IMR-90 (cell line): ENCODE data around the gene PRKRIP1. TPM values are rescaled to one million over a fixed set of nuclear protein-coding genes. Genes with fewer than 3 reads are reported as not detected.

Experiments used
- ATAC-seq: fragments of 200-7000 bp; cut with Tn5 transposase; 2 replicates; pipeline ENCODE4 v1.9.1; 2020; ENCODE audit warnings: low read depth, mild to moderate bottlenecking, moderate library complexity
- BruUV-seq: library from RNA; stranded (reverse); fragments of 400-500 nt; replicated peaks from 2 replicates; lab custom pipeline; 2021; lab: Mats Ljungman, UMichigan
- CTCF ChIA-PET: fragments of 300-600 bp; formaldehyde crosslinking; extraction: SDS; loops from one replicate; lab custom pipeline; 2021; ENCODE audit warnings: antibody characterized with exemption; lab: Yijun Ruan, JAX
- POLR2A ChIA-PET: fragments of 300-600 bp; sonication (Branson Sonifier 250); formaldehyde crosslinking; loops from one replicate; lab custom pipeline; 2022; ENCODE audit warnings: antibody characterized with exemption; ENCODE audit not compliant: unreplicated experiment; lab: Charles Lee
- DNase-seq: peaks from one replicate; pipeline ENCODE4 v3.0.0; 2013
- H2AFZ ChIP-seq: replicated peaks from 2 replicates; pipeline ENCODE3; 2013; ENCODE audit warnings: low read length, mild to moderate bottlenecking; ENCODE audit not compliant: poor library complexity
- H2AK5ac ChIP-seq: 2 replicates; pipeline ENCODE4 v1.6.1; 2013; ENCODE audit warnings: low read depth, low read length, inconsistent platforms
- H2AK9ac ChIP-seq: replicated peaks from 2 replicates; pipeline ENCODE3; 2013; ENCODE audit warnings: mild to moderate bottlenecking, low read depth, low read length, moderate library complexity; ENCODE audit not compliant: poor library complexity
- H2BK120ac ChIP-seq: 2 replicates; pipeline ENCODE4 v1.6.1; 2013; ENCODE audit warnings: low read depth, low read length, inconsistent platforms
- H2BK15ac ChIP-seq: 3 replicates; pipeline ENCODE4 v1.6.1; 2013; ENCODE audit warnings: low read depth, low read length, inconsistent platforms
- H2BK20ac ChIP-seq: 2 replicates; pipeline ENCODE4 v1.6.1; 2013; ENCODE audit warnings: low read depth, mild to moderate bottlenecking, inconsistent platforms, low read length, moderate library complexity
- H2BK5ac ChIP-seq: 2 replicates; pipeline ENCODE4 v1.6.1; 2013; ENCODE audit warnings: mild to moderate bottlenecking, low read depth, low read length, inconsistent platforms; ENCODE audit not compliant: poor library complexity, severe bottlenecking
- H3K14ac ChIP-seq: replicated peaks from 2 replicates; pipeline ENCODE4 v1.6.1; 2013; ENCODE audit warnings: low read depth, low read length, inconsistent platforms
- H3K18ac ChIP-seq: 2 replicates; pipeline ENCODE4 v1.6.1; 2013; ENCODE audit warnings: low read depth, low read length, control low read depth
- H3K23ac ChIP-seq: 2 replicates; pipeline ENCODE4 v1.6.1; 2013; ENCODE audit warnings: low read depth, low read length, inconsistent platforms
- H3K27ac ChIP-seq: 2 replicates; pipeline ENCODE4 v1.5.1; 2013; ENCODE audit warnings: mild to moderate bottlenecking, control low read depth, low read length; ENCODE audit not compliant: insufficient read depth
- H3K27me3 ChIP-seq: 2 replicates; pipeline ENCODE4 v1.6.1; 2013; ENCODE audit warnings: low read length; ENCODE audit not compliant: control insufficient read depth, insufficient read depth
- H3K36me3 ChIP-seq: 2 replicates; pipeline ENCODE4 v1.6.1; 2013; ENCODE audit warnings: low read length, mixed read lengths; ENCODE audit not compliant: control insufficient read depth, insufficient read depth
- H3K4ac ChIP-seq: 2 replicates; pipeline ENCODE4 v1.6.1; 2013; ENCODE audit warnings: low read depth, low read length, inconsistent platforms
- H3K4me1 ChIP-seq: 2 replicates; pipeline ENCODE4 v1.6.1; 2013; ENCODE audit warnings: low read length, mixed read lengths; ENCODE audit not compliant: control insufficient read depth, insufficient read depth
- H3K4me2 ChIP-seq: 2 replicates; pipeline ENCODE4 v1.6.1; 2013; ENCODE audit warnings: low read depth, mild to moderate bottlenecking, control low read depth, low read length, moderate library complexity
- H3K4me3 ChIP-seq: 2 replicates; pipeline ENCODE4 v1.5.1; 2013; ENCODE audit warnings: low read depth, mild to moderate bottlenecking, control low read depth, low read length, moderate library complexity; ENCODE audit not compliant: insufficient read depth
- H3K56ac ChIP-seq: 2 replicates; pipeline ENCODE4 v1.6.1; 2013; ENCODE audit warnings: low read length, inconsistent platforms; ENCODE audit not compliant: insufficient read depth; ENCODE audit errors: extremely low read depth
- H3K79me1 ChIP-seq, 2 experiments: 2 replicates each; pipeline ENCODE4 v1.6.1; 2013; ENCODE audit warnings: low read length in 2 of 2, inconsistent platforms in 1 of 2, low read depth in 1 of 2
- H3K9ac ChIP-seq: 2 replicates; pipeline ENCODE4 v1.6.1; 2013; ENCODE audit warnings: low read depth, low read length, control low read depth
- H3K9me1 ChIP-seq: 2 replicates; pipeline ENCODE4 v1.6.1; 2013; ENCODE audit warnings: low read length, inconsistent platforms; ENCODE audit not compliant: insufficient read depth
- H3K9me3 ChIP-seq: 2 replicates; pipeline ENCODE4 v1.6.1; 2013; ENCODE audit warnings: low read length; ENCODE audit not compliant: control insufficient read depth, insufficient read depth
- H4K20me1 ChIP-seq: 2 replicates; pipeline ENCODE4 v1.6.1; 2013; ENCODE audit warnings: low read length, inconsistent platforms; ENCODE audit not compliant: insufficient read depth
- H4K5ac ChIP-seq: 2 replicates; pipeline ENCODE4 v1.6.1; 2013; ENCODE audit warnings: mild to moderate bottlenecking, low read depth, low read length, control low read depth
- H4K8ac ChIP-seq, 2 experiments: 2 replicates each; pipeline ENCODE4 v1.6.1; 2013; ENCODE audit warnings: low read depth in 2 of 2, low read length in 2 of 2, control low read depth in 1 of 2, inconsistent platforms in 1 of 2
- H4K91ac ChIP-seq: 2 replicates; pipeline ENCODE4 v1.6.1; 2013; ENCODE audit warnings: low read depth, low read length, inconsistent platforms; ENCODE audit not compliant: insufficient read depth
- BHLHE40 ChIP-seq: fragments of 150-350 bp; IDR thresholded peaks from 2 replicates; pipeline ENCODE4 v1.6.1; 2016; ENCODE audit warnings: mild to moderate bottlenecking, low read depth, low read length
- CEBPB ChIP-seq: IDR thresholded peaks from 2 replicates; pipeline ENCODE4 v1.6.1; 2012; ENCODE audit warnings: low read depth, low read length, improper control_type of control experiment
- CHD1 ChIP-seq: IDR thresholded peaks from 2 replicates; pipeline ENCODE4 v1.6.1; 2012; ENCODE audit warnings: low read depth, low read length, improper control_type of control experiment
- CTCF ChIP-seq: conservative IDR thresholded peaks from 2 replicates; pipeline ENCODE4 v1.5.1; 2012; ENCODE audit warnings: mild to moderate bottlenecking, low read depth, low read length, improper control_type of control experiment
- ELK1 ChIP-seq: fragments of 150-350 bp; IDR thresholded peaks from 2 replicates; pipeline ENCODE4 v1.6.1; 2016; ENCODE audit warnings: low read depth, mild to moderate bottlenecking, low read length, moderate library complexity, borderline replicate concordance
- FOS ChIP-seq: fragments of 150-350 bp; IDR thresholded peaks from 2 replicates; pipeline ENCODE4 v1.6.1; 2016; ENCODE audit warnings: low read depth, low read length
- MAFK ChIP-seq: IDR thresholded peaks from 2 replicates; pipeline ENCODE4 v1.6.1; 2012; ENCODE audit warnings: low read depth, low read length, improper control_type of control experiment
- MXI1 ChIP-seq: IDR thresholded peaks from 2 replicates; pipeline ENCODE4 v1.6.1; 2012; ENCODE audit warnings: low read depth, mild to moderate bottlenecking, low read length, moderate library complexity, borderline replicate concordance
- NFE2L2 ChIP-seq: fragments of 150-350 bp; IDR thresholded peaks from 2 replicates; pipeline ENCODE4 v1.6.1; 2016; ENCODE audit warnings: low read depth, mild to moderate bottlenecking, low read length
- POLR2A ChIP-seq: IDR thresholded peaks from 2 replicates; pipeline ENCODE4 v1.6.1; 2012; ENCODE audit warnings: mild to moderate bottlenecking, low read depth, low read length
- RCOR1 ChIP-seq: IDR thresholded peaks from 2 replicates; pipeline ENCODE4 v1.6.1; 2012; ENCODE audit warnings: mild to moderate bottlenecking, low read length, improper control_type of control experiment; ENCODE audit not compliant: insufficient replicate concordance
- RFX5 ChIP-seq: IDR thresholded peaks from 2 replicates; pipeline ENCODE4 v1.8.0; 2012; ENCODE audit warnings: low read depth, mild to moderate bottlenecking, low read length, moderate library complexity
- SMC3 ChIP-seq: fragments of 150-350 bp; IDR thresholded peaks from 2 replicates; pipeline ENCODE4 v1.6.1; 2016; ENCODE audit warnings: low read depth, mild to moderate bottlenecking, antibody characterized with exemption, low read length, moderate library complexity
- USF2 ChIP-seq: fragments of 150-350 bp; IDR thresholded peaks from 2 replicates; pipeline ENCODE4 v1.6.1; 2017; ENCODE audit warnings: mild to moderate bottlenecking, antibody characterized with exemption, low read length, low read depth
- WGBS, 2 experiments: methylation state at CpG; one replicate each; pipeline versions ENCODE4 v1.1.5 to v1.1.7; 2013; ENCODE audit warnings: missing lambda C conversion rate in 2 of 2; ENCODE audit not compliant: insufficient read length in 1 of 2; ENCODE audit errors: extremely low coverage in 2 of 2; 5-methylcytosine and 5-hydroxymethylcytosine counted together
- dilution Hi-C: fragments of 300-500 bp; cut with HindIII; formaldehyde crosslinking; loops from one replicate; pipeline ENCODE4 v1.14.3; 2018; ENCODE audit warnings: low sequenced_read_pairs; ENCODE audit not compliant: unreplicated experiment
- in situ Hi-C: fragments of 300-500 bp; cut with MboI; formaldehyde crosslinking; loops from 3 replicates; pipeline ENCODE4 v1.14.3; 2019; ENCODE audit warnings: low sequenced_read_pairs, inconsistent platforms, mixed read lengths
- intact Hi-C: fragments of 100-400 bp; cut with micrococcal nuclease; formaldehyde crosslinking; loops from 2 replicates; pipeline ENCODE4 v1.10.0; 2022
- polyA plus RNA-seq, 3 experiments: library from polyadenylated mRNA; depleted of rRNA; stranded (reverse); fragments of >200 nt; gene quantifications; 2 replicates each; pipeline ENCODE4 v1.2.3, GENCODE V29; 2012; ENCODE audit warnings: low replicate concordance in 1 of 3
- total RNA-seq: library from RNA; depleted of rRNA; stranded (reverse); fragments of >200 nt; gene quantifications from 2 replicates; pipeline ENCODE4 v1.2.3, GENCODE V29; 2012

The PRKRIP1 gene
- total and polyA plus RNA-seq, 2 of the 4 experiments (the other 2 are of a cell fraction), result 6.5 to 21.6 TPM

- Histone ChIP-seq H2AK5ac (no peak overlapping the region), H3K4me1 (no peaks in the 10 kb centered on the region; the same call in 1 of the 2 replicates), H3K79me1 (peaks cover 2 to 14% of the 10 kb centered on the region in 2 experiments), H2BK20ac (no peak overlapping the region), H3K9me1 (0 out of 2 replicates have a peak, but pooled peaks cover 2% of the 10 kb centered on the region), H4K8ac (no peak overlapping the region), H2BK5ac (no peak overlapping the region), H3K4me2 (no peak overlapping the region), H2BK15ac (no peak overlapping the region), H3K23ac (no peak overlapping the region), H3K4me3 (no peak overlapping the region), H3K27ac (no peak overlapping the region), H2AK9ac (no peak overlapping the region), H3K27me3 (no peaks in the 10 kb centered on the region), H3K18ac (no peak overlapping the region), H2BK120ac (no peak overlapping the region), H3K14ac (no peak overlapping the region), H4K5ac (no peak overlapping the region), H3K9ac (no peak overlapping the region), H3K36me3 (peaks cover 38% of the 10 kb centered on the region), H3K56ac (no peak overlapping the region), H2AFZ (no peak overlapping the region), H3K9me3 (no peaks in the 10 kb centered on the region), H3K4ac (no peak overlapping the region), H4K91ac (no peak overlapping the region), H4K20me1 (peaks cover 5% of the 10 kb centered on the region; the same call in 1 of the 2 replicates)
- in situ Hi-C loops, result no loop called here
- DNase-seq, result no peak
- dilution Hi-C loops, result no loop called here
- intact Hi-C loops, result no loop called here
- TF ChIP-seq RCOR1 (no peak), POLR2A (no peak), CEBPB (no peak), CTCF (no peak), BHLHE40 (no peak), USF2 (no peak), CHD1 (no peak), SMC3 (no peak), MAFK (no peak), NFE2L2 (no peak), MXI1 (no peak), RFX5 (no peak), ELK1 (no peak), FOS (no peak)
- CTCF ChIA-PET, result no interaction called here
- POLR2A ChIA-PET, result no interaction called here
- 100% methylated on average over 1 of the region's 6 CpGs; no CpG with 5 or more reads in 1 of the 2 experiments for WGBS, 2 experiments
- ATAC-seq, result no peak
- no TSS peak for BruUV-seq
Measured at GRCh38 chr7:102471791-102472125, 75.6 kb downstream of the PRKRIP1 start.
